ENCODE measurements around the gene CSRNP2.

The CSRNP2 gene, protein sequence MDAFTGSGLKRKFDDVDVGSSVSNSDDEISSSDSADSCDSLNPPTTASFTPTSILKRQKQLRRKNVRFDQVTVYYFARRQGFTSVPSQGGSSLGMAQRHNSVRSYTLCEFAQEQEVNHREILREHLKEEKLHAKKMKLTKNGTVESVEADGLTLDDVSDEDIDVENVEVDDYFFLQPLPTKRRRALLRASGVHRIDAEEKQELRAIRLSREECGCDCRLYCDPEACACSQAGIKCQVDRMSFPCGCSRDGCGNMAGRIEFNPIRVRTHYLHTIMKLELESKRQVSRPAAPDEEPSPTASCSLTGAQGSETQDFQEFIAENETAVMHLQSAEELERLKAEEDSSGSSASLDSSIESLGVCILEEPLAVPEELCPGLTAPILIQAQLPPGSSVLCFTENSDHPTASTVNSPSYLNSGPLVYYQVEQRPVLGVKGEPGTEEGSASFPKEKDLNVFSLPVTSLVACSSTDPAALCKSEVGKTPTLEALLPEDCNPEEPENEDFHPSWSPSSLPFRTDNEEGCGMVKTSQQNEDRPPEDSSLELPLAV

DNA sequence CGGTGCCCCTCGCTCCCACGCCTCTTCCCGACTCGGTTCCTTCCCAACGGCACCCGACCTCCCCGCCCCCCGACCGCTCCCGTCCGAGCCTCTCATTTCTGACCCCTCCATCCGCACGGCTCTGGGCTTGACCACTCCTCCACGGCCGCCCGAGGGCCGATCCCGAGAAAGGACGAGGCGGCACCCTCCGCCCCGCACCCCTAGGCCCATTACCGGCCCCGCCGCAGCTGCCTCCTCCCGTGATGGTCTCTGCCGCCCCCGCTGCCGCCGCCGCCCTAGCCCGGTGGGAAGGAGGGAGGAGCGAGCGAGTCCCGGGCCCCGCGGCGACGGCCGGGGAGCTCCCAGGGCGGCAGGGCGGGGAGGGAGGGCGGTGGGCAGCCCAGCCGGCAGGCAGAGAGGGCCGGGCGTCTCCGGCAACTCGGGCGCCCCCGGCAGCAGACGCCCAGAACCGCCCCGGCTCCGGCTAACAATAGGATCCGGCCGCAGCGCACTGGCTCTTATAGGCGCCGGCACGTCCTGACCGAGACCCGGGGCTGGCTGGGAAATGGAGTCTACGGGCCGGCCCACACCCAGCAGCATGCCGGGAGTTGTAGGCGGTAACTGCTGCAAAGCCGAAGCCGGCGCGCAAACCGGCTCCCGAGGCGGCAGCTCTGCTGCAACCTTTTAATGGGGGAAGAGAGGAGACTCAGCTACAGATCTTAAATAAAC lies at the start of gene CSRNP2:
Gene CSRNP2, minus strand, starts transcription at position 471 of the 708 bp plus-strand sequence. CDS start 7,035 bp downstream, outside the sequence.
- DNase-seq (ENCODE audit: low read depth in 2 of 2, low spot score in 1 of 2), result peak; percentile 84 to 89

DNA sequence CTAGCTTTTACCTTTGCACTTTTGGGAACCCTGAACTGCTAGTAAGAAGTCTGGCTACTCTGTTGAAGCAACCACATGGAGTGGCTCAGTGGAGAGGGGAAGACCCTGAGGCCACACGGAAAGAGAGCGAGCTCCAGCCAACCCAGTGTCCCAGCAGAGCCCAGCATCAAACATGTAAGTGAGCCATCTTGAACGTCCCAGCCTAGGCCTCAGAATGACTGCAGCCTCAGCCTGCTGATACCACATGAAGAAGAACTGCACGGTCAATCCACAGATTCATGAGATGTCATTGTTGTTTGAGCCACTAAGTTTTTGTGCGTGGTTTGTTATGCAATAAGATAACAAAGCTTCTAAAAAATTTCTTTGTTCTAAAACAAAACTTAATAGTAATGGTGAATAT lies 49.3 kb upstream of the CSRNP2 start:
- DNase-seq (ENCODE audit: low read depth in 2 of 2, low spot score in 1 of 2), result no peak

DNA sequence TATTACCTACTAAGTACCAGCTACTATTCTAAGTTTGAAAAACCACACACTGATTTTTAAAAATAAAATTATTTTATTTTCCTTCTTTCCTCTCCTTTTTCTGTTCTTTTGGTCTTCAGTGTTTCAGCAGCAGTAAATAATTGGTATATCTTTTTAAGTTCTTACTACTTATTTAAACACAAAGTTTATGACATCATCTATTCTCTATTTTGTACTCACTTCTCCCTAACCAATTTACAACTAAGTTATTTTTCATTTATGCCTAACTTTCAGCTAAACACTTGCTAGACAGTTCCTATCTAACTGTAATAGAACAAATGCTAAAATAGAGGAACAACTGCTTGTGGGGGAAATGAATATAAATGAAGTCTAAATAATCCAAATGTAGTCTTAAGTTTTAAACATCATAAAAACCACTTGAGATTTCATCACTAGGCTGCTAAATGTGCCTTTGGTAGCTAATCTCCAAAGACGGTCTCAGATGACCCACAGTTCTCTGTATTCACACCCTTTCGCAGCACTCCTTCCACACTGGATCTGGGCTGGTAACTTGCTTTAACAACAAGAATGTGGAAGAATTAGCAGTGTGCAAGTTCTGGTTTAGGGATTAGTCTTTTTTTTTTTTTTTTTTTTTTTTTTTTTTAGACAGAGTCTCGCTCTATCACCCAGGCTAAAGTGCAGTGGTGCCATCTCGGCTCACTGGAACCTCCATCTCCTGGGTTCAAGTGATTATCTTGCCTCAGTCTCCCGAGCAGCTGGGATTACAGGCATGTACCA lies 48.5 kb upstream of the CSRNP2 start:
- no peak for DNase-seq (ENCODE audit: low read depth in 2 of 2, low spot score in 1 of 2)

- no peak for DNase-seq (ENCODE audit: low read depth in 2 of 2, low spot score in 1 of 2)
Observed at GRCh38 chr12:51128919-51129318, 45.5 kb upstream of the CSRNP2 start.

GRCh38 chr12:51127050-51127729 lies 43.8 kb upstream of the CSRNP2 start:
- DNase-seq (ENCODE audit: low read depth in 2 of 2, low spot score in 1 of 2), result no peak

GRCh38 chr12:51126297-51126696 lies 42.9 kb upstream of the CSRNP2 start:
- no peak for DNase-seq (ENCODE audit: low read depth in 2 of 2, low spot score in 1 of 2)

DNA sequence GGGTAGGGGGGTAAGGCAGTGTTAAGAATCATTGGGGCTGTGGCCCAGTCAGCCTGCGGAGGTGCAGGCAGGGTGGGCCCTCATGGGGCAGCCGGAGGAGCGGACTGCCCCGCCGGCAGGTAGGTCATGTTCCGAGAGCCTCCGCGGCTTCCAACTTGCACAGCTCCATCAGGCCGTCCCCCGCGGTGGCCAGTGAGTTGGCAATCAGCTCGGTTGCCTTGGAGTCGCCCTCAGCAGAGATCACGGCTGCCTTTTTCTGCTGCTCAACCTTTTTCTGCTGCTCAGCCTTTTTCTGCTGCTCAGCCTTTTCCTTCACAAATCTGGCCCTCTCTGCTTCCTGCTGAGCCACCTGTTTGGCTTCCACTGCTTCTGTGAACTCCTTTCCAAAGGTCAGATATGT lies 41.1 kb upstream of the CSRNP2 start:
- DNase-seq (ENCODE audit: low read depth in 2 of 2, low spot score in 1 of 2), result no peak

- DNase-seq (ENCODE audit: low read depth in 2 of 2, low spot score in 1 of 2), result no peak
Observed at GRCh38 chr12:51122844-51123243, 39.4 kb upstream of the CSRNP2 start.

DNA sequence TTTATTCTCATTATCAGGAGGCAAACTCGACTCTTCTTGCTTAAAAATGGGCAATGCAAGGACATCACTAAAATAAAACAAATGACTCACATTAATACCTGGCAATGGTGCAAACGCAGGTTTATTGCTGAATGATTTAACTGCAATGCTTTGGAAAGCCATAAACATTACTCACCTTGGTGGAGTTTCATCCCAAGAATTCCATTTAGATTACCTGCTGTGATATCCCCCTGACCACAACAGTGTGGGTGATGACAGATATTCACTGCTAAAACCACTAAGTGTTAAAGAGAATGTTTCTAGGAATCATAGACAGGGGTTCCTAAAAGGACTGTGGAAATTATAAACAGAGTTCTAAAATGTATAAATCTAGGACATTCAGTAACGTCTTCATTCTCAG lies 35.3 kb upstream of the CSRNP2 start:
- DNase-seq (ENCODE audit: low read depth in 2 of 2, low spot score in 1 of 2), result no peak

DNA sequence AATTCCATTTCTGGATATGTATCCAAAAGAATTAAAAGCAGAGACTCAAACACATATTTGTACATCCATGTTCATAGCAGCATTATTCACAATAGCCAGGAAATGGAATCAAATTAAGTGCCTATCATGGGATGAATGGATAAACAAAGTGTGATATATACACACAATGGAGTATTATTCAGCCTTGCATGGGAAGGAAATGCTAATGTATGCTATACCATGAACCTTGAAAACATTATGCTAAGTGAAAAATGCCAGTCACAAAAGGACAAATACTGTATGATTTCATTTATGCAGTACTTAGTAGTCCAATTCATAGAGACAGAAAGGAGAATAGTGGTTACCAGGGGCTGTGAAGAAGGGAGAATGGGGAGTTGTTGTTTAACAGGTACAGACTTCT lies 32.1 kb upstream of the CSRNP2 start:
- DNase-seq (ENCODE audit: low read depth in 2 of 2, low spot score in 1 of 2), result no peak

DNA sequence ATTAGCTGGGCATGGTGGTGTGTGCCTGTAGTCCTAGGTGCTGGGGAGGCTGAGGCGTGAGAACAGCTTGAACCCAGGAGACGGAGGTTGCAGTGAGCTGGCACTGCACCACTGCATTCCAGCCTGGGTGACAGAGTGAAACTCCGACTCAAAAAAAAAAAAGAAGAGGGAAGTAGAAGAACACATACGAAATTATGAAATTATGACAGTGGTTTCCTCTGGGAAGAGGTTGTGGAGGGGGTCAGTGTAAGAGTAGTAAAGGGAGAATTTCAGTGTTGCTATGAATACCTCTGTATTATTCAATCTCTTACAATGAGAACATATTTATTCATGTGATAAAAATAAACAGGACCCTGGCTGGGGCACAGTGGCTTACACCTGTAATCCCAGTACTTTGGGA lies 24.7 kb upstream of the CSRNP2 start:
- DNase-seq (ENCODE audit: low read depth in 2 of 2, low spot score in 1 of 2), result no peak

DNA sequence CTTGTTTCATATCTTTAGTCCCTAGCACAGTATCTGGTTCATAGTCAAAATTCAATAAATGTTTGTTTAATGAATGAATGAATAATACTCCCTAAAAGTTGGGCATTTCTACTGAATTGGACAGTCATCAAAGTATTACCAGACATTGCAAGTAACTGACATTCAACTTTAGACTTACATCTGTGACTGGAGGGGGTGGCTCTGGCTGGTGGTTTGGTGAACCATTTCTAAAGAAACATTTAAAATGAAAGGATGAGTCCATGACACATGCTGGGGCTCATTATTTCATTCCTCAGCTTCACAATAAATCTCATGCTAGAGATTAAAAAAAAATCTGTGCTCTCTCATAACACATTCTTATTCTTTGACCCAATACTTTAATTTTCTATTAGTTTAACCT lies 20.6 kb upstream of the CSRNP2 start:
- DNase-seq (ENCODE audit: low read depth in 2 of 2, low spot score in 1 of 2), result no peak

GRCh38 chr12:51098611-51099010 lies 15.2 kb upstream of the CSRNP2 start:
- no peak for DNase-seq (ENCODE audit: low read depth in 2 of 2, low spot score in 1 of 2)

DNA sequence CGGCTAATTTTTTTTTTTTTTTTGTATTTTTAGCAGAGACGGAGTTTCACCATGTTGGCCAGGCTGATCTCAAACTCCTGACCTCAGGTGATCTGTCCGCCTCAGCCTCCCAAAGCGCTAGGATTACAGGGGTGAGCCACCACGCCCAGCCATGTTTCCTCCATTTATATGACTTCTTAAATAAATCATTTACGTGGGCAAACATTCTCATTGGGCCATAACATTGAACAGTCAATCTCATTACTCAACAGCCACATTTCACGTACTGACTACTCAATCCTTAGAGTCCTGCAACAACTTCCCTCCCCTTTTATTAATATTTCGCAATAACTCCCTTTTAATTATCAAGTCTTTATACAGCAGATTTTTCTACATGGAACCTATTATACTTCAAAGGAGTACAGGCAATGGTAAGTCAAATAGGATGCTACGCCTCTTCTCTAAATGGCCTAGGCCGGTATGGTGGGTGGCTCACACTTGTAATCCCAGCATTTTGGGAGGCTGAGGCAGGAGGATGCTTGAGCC lies 7.4 kb upstream of the CSRNP2 start:
- DNase-seq (ENCODE audit: low read depth in 2 of 2, low spot score in 1 of 2), result no peak

- no peak for DNase-seq (ENCODE audit: low read depth in 2 of 2, low spot score in 1 of 2)
Observed at GRCh38 chr12:51087818-51088217, 4.4 kb upstream of the CSRNP2 start.

DNA sequence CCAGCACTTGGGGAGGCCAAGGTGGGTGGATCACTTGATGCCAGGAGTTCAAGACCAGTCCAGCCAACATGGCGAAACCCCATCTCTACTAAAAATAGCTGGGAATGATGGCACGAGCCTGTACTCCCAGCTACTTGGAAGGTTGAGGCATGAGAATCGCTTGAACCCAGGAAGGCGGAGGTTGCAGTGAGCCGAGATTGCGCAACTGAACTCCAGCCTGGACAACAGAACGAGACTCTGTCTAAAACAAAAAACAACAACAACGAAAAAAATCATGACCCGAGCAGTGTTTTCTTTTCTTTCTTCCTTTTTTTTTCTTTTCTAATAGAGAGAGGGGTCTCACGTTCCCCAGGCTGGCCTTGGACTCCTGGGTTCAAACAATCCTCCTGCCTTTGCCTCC lies 3.5 kb upstream of the CSRNP2 start:
- DNase-seq (ENCODE audit: low read depth in 2 of 2, low spot score in 1 of 2), result no peak

DNA sequence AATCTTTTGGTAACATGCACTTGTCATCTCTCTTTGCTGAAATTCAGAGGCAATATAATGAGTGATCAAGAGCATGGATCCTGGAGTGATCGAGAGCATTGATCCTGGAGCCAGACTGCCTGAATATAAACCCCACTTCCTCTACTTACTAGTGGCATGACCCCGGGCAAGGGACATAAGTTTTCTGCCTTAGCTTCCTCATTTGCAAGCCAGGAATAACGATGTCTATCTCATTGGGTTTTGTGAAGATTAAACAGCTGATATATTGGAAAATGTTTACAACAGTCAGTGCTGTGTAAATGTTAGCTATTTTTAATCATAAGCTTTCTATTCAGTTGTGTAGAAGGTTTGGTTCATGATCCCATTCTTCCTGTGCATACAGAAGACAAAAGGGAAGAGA lies 2.4 kb upstream of the CSRNP2 start:
- DNase-seq (ENCODE audit: low read depth in 2 of 2, low spot score in 1 of 2), result no peak

DNA sequence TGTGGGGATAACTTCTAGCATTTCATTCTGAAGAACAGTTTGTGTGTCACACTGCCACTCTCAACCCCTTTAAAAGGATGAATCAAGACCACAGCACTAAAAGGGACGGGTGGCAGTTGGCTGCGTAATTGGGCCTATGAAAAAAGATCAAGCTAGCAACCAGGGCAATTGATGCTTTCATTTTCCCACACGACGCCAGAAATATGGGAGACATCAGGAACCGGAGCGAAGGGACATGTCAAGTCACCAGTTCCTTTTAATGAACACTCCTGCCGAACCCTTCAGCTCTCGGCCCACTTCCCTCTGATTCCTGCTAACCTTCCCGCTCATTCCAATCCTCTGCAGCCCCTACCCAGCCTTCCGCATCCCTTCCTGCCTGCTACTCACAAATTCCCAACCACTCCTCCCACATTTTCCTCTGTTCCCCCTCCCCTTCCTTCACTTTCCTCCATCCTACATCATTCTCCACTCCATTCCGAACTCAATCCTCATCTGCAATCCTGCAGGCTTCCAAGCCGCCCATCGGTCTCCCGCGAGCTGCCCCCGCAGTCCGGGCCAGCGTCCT lies 753 bp downstream of the CSRNP2 start:
- DNase-seq (ENCODE audit: low read depth in 2 of 2, low spot score in 1 of 2), result no peak

DNA sequence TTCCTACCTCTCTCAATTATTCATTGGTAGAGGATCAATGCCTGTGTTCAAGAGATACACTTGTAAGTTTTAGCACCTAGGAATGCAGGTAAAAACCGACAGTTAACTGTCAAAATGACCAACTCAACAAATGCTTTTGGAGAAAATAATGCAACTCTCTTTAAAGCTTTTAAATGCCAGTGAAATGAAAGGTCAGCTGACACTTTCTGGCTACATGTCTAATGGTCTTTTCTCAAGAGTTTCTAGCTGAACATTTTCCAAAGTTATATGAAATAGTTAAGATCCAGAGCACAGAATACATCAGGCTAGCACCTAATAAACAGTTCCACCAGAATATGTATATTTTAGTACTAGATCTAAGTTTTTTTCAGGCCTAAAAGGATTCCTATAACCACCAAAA lies 2.0 kb downstream of the CSRNP2 start:
- no peak for DNase-seq (ENCODE audit: low read depth in 2 of 2, low spot score in 1 of 2)

GRCh38 chr12:51080136-51080535 lies 3.3 kb downstream of the CSRNP2 start:
- DNase-seq (ENCODE audit: low read depth in 2 of 2, low spot score in 1 of 2), result no peak

All from stimulated activated CD8-positive, alpha-beta memory T cell treated with anti-CD3 and anti-CD28 coated beads, Interleukin-4, amount 100 ng/mL, for 1 hour (primary cell).